NCI-H128 (cell line): ENCODE data around the gene CNEP1R1.

Source experiments
- DNase-seq: peaks from one replicate; lab custom pipeline; 2025; ENCODE audit not compliant: unreplicated experiment; lab: John Stamatoyannopoulos, UW

Gene CNEP1R1

DNA sequence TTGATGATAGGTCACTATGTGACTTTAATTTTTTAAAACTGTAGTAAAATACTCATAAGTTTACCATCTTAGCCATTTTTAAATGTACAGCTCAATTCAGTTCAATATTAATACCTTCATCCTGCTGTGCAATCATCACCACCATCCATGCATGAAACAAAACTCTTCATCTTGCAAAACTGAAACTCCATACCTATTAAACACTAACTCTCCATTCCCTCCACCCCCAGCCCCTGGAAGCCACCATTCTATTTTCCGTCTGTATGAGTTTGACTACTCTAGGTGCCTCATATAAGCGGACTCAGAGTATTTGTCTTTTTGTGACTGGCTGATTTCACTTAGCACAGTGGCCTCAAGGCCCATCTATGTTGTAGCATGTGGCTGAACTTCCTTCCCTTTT, 9.4 kb upstream of the CNEP1R1 start:
- DNase-seq = no peak

DNA sequence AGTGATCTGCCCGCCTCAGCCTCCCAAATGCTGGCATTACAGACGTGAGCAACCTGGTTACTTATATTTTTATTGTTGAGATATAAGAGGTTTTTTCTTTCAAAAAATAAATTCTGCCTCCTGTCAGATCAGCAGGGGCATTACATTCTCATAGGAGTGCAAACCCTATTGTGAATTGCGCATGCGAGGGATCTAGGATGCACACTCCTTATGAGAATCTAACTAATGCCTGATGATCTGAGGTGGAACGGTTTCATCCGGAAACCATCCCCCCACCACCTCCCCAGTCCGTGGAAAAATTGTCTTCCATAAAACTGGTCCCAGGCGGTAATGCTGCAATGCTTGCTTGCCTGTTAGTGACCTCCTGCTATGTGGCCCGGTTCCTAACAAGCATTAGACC, 7.5 kb upstream of the CNEP1R1 start:
- no peak for DNase-seq

GRCh38 chr16:50021544-50021943, 3.5 kb upstream of the CNEP1R1 start:
- DNase-seq = no peak

GRCh38 chr16:50023641-50024040, 1.4 kb upstream of the CNEP1R1 start:
- no peak for DNase-seq

DNA sequence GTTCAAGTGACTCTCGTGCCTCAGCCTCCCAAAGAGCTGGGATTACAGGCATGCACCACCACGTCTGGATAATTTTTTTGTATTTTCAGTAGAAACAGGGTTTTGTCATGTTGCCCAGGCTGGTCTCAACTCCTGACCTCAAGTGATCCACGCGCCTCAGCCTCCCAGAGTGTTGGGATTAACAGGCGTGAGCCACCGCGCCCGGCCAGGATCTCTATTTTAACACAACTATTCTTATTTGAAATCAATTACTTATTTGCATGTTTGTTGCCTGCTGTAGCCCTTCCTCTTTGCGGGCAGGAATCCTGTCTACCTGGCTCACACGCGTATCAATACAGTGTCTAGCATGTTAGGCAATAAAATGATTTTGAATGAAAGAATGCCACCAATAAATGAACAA, 818 bp upstream of the CNEP1R1 start:
- DNase-seq = no peak

DNA sequence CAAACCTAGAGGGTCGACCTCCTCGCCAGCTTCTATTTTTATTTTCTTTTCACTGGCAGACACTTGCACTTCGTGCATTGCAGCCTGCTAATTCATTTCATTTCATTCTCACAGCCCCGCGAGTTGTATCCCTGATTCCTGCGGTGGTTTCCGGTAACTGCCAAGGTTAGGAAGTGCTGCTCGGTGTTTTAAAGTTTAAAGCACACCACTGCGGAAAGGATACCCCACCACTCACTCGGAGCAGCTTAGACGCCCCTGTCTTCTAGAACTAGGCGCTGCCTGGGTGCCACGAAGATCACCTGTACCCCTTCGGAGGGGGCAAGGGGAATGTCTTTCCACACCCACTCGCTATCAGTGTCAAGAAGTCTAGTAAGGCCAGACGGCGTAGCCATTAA, 509 bp downstream of the CNEP1R1 start:
- no peak for DNase-seq

- no peak for DNase-seq
These were observed 2.8 kb downstream of the CNEP1R1 start for GRCh38 chr16:50027829-50028228.

GRCh38 chr16:50035468-50035992, 10.5 kb downstream of the CNEP1R1 start:
- no peak for DNase-seq

DNA sequence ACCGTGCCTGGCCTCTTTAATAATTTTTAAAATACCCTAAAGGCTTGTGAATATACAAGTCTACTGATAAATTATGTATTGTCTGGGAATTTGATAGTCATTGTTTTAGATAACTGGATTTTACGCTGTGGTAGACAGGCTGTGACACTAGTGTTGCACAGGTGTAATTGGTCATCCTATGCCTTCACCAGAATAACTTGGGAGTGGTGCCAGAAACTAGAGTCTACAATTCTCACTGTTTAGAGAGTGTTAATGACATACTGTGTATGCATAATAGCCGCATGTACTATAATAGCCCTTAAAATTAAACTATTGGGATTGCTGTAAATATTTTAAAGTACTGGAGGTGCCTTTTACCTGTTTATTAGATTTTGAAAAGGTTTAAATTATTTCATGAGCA, 11.4 kb downstream of the CNEP1R1 start:
- DNase-seq = no peak

DNA sequence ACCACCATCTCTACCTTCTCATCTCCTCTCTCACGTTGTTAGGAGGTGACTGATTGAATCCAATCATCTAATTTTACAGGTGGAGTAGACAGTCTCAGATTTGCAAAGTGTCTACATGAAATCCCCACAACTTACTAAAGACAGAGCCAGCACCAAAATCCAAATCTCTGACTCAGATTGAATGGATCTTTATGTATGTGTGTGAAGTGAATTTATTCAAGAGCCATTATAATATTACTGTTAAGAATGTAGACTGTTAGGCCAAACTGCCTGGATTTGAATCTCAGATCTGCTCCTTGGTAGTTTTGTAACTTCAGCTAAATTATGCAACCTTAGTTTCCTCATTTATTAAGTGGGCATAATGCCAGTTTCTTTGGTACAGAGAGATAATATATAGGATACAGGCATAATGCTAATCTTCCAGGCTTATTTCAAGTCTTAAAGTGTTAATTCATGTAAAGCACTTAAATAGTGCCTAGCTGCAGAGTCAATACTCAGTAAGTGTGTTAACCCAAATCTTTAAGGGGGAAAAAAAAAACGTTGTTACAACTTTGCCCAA, 12.7 kb downstream of the CNEP1R1 start:
- no peak for DNase-seq

DNA sequence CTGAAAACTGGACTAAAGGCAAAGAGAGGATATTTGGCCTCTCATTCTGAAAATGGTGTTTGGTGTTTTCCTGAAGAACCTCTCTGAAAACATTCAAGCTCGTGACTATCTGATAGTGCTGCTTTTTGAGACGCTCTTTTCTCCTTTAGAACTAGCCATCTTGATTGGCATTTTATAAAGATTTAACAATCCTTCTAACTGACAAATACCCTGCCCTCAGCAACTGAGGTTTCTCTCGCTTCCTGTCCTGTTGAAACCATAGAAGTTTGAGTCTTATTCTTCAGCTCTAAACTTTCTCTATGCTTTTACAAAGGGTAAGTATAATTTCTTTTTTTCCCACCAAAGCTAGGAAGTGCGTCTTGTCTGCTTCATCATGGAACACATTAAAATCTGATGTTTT, 13.3 kb downstream of the CNEP1R1 start:
- no peak for DNase-seq

- no peak for DNase-seq
These were observed 13.9 kb downstream of the CNEP1R1 start for GRCh38 chr16:50038756-50039529.

GRCh38 chr16:50040018-50040417, 15.0 kb downstream of the CNEP1R1 start:
- DNase-seq = no peak

GRCh38 chr16:50040710-50041109, 15.7 kb downstream of the CNEP1R1 start:
- DNase-seq = no peak

- DNase-seq = no peak
These were observed 18.3 kb downstream of the CNEP1R1 start for GRCh38 chr16:50043358-50043757.

- no peak for DNase-seq
These were observed 20.4 kb downstream of the CNEP1R1 start for GRCh38 chr16:50045412-50045811.

- DNase-seq = no peak
These were observed 21.8 kb downstream of the CNEP1R1 start for GRCh38 chr16:50046853-50047252.

DNA sequence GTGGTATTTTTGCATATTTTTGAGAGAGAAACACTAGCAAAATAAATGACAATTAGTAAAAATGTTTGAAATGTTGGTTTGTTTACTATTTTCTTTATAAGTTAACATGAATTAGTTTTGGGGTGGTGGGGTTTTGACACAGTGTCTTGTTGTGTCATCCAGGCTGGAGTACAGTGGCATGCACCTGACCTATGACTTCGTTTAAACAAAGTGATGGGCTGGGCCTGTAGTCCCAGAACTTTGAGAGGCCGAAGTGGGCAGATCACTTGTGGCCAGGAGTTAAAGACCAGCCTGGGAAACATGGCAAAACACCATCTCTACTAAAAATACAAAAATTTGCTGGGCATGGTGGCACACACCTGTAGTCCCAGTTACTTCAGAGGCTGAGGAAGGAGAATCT, 22.8 kb downstream of the CNEP1R1 start:
- no peak for DNase-seq

DNA sequence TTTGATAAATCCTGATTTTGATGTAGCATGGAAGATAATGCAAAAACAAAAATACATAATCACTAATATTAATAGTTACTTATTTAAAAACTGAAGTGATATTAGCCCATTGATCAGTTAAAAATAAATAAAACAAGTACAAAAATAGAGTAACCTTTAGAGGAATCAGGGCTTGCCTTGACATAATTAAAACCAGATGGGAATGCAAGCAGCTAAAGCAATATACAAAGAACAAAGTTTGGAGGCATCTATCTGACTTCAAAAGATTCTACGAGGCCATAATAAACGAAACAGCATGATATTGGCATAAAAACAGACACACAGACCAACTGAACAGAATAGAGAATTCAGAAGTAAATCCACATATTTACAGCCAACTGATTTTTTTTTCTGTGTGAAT, 25.8 kb downstream of the CNEP1R1 start:
- DNase-seq = no peak

- no peak for DNase-seq
These were observed 31.2 kb downstream of the CNEP1R1 start for GRCh38 chr16:50056226-50056625.

- no peak for DNase-seq
These were observed 33.2 kb downstream of the CNEP1R1 start for GRCh38 chr16:50058091-50058771.

GRCh38 chr16:50059111-50059510, 34.1 kb downstream of the CNEP1R1 start:
- no peak for DNase-seq
